Chondrocyte (in vitro differentiated cells): Measurements from ENCODE around the gene GAPT. TPM values are rescaled to one million over a fixed set of nuclear protein-coding genes. Genes with fewer than 3 reads are reported as not detected.

Experiments
- DNase-seq: peaks from one replicate; pipeline ENCODE4 v3.0.0; 2021; ENCODE audit warnings: mixed read lengths, low spot score
- H3K27ac Mint-ChIP-seq: one replicate; pipeline ENCODE4 v1.8.0; 2021; ENCODE audit warnings: mild to moderate bottlenecking, moderate library complexity, mixed read lengths; ENCODE audit not compliant: unreplicated experiment
- H3K27me3 Mint-ChIP-seq: 2 replicates; pipeline ENCODE4 v1.8.0; 2021; ENCODE audit warnings: low read depth, mixed read lengths
- H3K36me3 Mint-ChIP-seq: 2 replicates; pipeline ENCODE4 v1.8.0; 2021; ENCODE audit warnings: low read depth, mixed read lengths
- H3K4me1 Mint-ChIP-seq: 2 replicates; pipeline ENCODE4 v1.8.0; 2021; ENCODE audit warnings: low read depth, mild to moderate bottlenecking, mixed read lengths
- H3K4me3 Mint-ChIP-seq: one replicate; pipeline ENCODE4 v1.8.0; 2021; ENCODE audit warnings: mild to moderate bottlenecking, moderate library complexity, mixed read lengths; ENCODE audit not compliant: unreplicated experiment
- H3K9me3 Mint-ChIP-seq: 2 replicates; pipeline ENCODE4 v1.8.0; 2021; ENCODE audit warnings: low read depth, mixed read lengths
- total RNA-seq: library from RNA; stranded (reverse); gene quantifications from 3 replicates; pipeline ENCODE4 v1.2.1, GENCODE V29; 2021
- TF ChIP-seq, protein P1 (sequence below): fragments of 200-600 bp; sonication (generic); IDR thresholded peaks from 2 replicates; pipeline ENCODE4 v1.5.0; 2021; ENCODE audit warnings: antibody characterized with exemption, mild to moderate bottlenecking, moderate library complexity

The GAPT gene
- total RNA-seq, 1 donor from 2014 or later: not detected

DNA sequence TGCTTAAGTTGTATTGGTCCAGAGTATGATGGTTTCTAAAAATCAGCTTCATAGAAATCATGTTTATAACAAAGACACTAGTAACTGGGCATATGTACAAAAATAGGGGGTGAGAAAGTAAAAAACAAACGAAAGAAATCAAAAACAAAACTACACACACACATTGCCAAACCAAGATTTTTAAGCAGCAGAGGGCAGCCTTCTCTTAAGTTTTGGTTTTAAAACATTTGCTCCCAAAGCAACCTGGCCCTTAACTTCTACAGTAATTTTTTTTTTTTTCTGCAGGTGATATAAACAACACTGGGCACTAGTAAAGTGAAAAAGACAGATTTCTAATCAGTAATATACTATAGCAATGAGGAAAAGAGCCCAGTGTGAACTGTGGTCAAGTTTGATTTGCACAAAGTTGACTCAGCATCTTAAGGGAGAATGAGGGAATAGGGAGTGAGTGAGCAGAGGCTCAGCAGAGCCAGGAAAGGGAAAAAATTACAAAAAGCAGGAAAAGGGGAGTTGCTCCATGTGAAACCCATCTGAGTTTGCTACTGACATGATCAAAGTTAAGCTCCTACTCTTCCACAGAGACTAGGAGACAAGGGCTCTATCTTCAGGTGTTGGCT, 13.4 kb upstream of the GAPT start:
- Mint-ChIP-seq H3K4me1 (no peaks in the 10 kb centered on the region), H3K36me3 (peaks cover 3% of the 10 kb centered on the region), H3K27ac (no peak overlapping the region), H3K9me3 (no peaks in the 10 kb centered on the region), H3K4me3 (no peak overlapping the region), H3K27me3 (no peaks in the 10 kb centered on the region)
- DNase-seq: no peak
- TF ChIP-seq, protein P1, sequence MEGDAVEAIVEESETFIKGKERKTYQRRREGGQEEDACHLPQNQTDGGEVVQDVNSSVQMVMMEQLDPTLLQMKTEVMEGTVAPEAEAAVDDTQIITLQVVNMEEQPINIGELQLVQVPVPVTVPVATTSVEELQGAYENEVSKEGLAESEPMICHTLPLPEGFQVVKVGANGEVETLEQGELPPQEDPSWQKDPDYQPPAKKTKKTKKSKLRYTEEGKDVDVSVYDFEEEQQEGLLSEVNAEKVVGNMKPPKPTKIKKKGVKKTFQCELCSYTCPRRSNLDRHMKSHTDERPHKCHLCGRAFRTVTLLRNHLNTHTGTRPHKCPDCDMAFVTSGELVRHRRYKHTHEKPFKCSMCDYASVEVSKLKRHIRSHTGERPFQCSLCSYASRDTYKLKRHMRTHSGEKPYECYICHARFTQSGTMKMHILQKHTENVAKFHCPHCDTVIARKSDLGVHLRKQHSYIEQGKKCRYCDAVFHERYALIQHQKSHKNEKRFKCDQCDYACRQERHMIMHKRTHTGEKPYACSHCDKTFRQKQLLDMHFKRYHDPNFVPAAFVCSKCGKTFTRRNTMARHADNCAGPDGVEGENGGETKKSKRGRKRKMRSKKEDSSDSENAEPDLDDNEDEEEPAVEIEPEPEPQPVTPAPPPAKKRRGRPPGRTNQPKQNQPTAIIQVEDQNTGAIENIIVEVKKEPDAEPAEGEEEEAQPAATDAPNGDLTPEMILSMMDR: peak; percentile 76

DNA sequence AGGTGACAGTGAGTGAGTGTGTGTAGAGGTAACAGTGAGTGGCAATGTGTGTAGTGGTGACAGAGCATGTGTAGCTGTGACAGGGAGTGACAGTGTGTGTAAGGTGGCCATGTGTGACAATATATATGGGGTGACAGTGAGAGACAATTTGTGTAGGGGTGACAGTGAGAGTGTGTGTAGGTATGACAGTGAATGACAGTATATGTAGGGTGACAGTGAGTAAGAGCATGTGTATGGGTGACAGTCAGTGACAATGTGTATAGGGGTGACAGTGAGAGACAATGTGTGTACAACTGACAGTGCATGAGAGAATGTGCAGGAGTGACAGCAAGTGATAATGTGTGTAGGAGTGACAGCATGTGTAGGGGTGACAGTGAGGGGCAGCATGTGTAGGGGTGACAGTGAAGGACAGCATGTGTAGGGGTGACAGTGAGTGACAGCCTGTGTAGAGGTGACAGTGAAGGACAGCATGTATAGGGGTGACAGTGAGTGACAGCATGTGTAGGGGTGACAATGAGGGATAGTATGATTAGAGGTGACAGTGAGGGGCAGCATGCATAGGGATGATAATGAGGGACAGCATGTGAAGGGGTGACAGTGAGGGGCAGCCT, 10.1 kb upstream of the GAPT start:
- TF ChIP-seq, protein P1: no peak
- H3K4me3 Mint-ChIP-seq: no peak overlapping the region
- H3K9me3 Mint-ChIP-seq: no peaks in the 10 kb centered on the region
- H3K27me3 Mint-ChIP-seq: peaks cover 10% of the 10 kb centered on the region
- H3K36me3 Mint-ChIP-seq: no peaks in the 10 kb centered on the region
- no peaks in the 10 kb centered on the region for H3K4me1 Mint-ChIP-seq
- no peak overlapping the region for H3K27ac Mint-ChIP-seq
- DNase-seq: no peak

DNA sequence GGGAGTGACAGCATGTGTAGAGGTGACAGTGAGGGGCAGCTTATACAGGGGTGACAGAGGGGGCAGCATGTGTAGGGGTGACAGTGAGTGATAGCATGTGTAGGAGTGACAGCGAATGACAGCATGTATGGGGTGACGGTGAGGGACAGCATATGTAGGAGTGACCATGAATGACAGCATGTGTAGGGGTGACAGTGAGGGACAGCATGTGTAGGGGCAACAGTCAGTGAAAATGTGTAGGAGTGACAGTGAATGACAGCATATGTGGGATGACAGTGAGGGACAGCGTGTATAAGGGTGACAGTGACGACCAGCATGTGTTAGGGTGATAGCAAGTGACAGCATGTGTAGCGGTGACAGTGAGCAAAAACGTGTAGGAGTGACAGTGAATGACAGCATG, 9.4 kb upstream of the GAPT start:
- Mint-ChIP-seq H3K27ac (no peak overlapping the region), H3K27me3 (peaks cover 10% of the 10 kb centered on the region), H3K9me3 (no peaks in the 10 kb centered on the region), H3K4me1 (no peaks in the 10 kb centered on the region), H3K4me3 (no peak overlapping the region), H3K36me3 (no peaks in the 10 kb centered on the region)
- DNase-seq: no peak
- TF ChIP-seq, protein P1: no peak

GRCh38 chr5:58482536-58482935, 8.7 kb upstream of the GAPT start:
- Mint-ChIP-seq H3K27me3 (peaks cover 15% of the 10 kb centered on the region), H3K4me3 (no peak overlapping the region), H3K4me1 (no peaks in the 10 kb centered on the region), H3K9me3 (no peaks in the 10 kb centered on the region), H3K27ac (no peak overlapping the region), H3K36me3 (no peaks in the 10 kb centered on the region)
- DNase-seq: no peak
- TF ChIP-seq, protein P1: no peak

GRCh38 chr5:58484505-58484904, 6.7 kb upstream of the GAPT start:
- TF ChIP-seq, protein P1: no peak
- Mint-ChIP-seq H3K36me3 (no peaks in the 10 kb centered on the region), H3K27me3 (peaks cover 22% of the 10 kb centered on the region), H3K27ac (no peak overlapping the region), H3K9me3 (no peaks in the 10 kb centered on the region), H3K4me3 (no peak overlapping the region), H3K4me1 (no peaks in the 10 kb centered on the region)
- no peak for DNase-seq
